Measurements from ENCODE around the gene DOHH.
A peak's percentile ranks its signal among the peaks of the same experiment; 100 is the strongest.

DOHH gene

GRCh38 chr19:3536429-3537100 lies 36.1 kb upstream of the DOHH start:
- no peak for DNase-seq
- H3K9me3 ChIP-seq (ENCODE audit: severe bottlenecking) = no peaks in the 10 kb centered on the region
- H3K4me3 ChIP-seq (ENCODE audit: low read depth, low read length) = no peak overlapping the region
- no peak for TF ChIP-seq CTCF (IDR thresholded peaks at IDR 0.05; ENCODE audit: low read depth, low read length)
- peak overlapping the region; percentile 16; the same call in 1 of the 2 replicates for H3K27ac ChIP-seq
- no peaks in the 10 kb centered on the region for H3K27me3 ChIP-seq (ENCODE audit: insufficient read depth, low read depth, severe bottlenecking)
- H3K36me3 ChIP-seq = peaks cover 67% of the 10 kb centered on the region

- DNase-seq = no peak
- Histone ChIP-seq H3K27me3 (ENCODE audit: insufficient read depth, low read depth, severe bottlenecking) (no peaks in the 10 kb centered on the region), H3K9me3 (ENCODE audit: severe bottlenecking) (no peaks in the 10 kb centered on the region), H3K4me3 (ENCODE audit: low read depth, low read length) (no peak overlapping the region), H3K36me3 (peaks cover 73% of the 10 kb centered on the region), H3K27ac (no peak overlapping the region)
- no peak for TF ChIP-seq CTCF (IDR thresholded peaks at IDR 0.05; ENCODE audit: low read depth, low read length)
Measured at GRCh38 chr19:3535981-3536380, 35.5 kb upstream of the DOHH start.

GRCh38 chr19:3535563-3535965 lies 35.1 kb upstream of the DOHH start:
- TF ChIP-seq CTCF (IDR thresholded peaks at IDR 0.05; ENCODE audit: low read depth, low read length) = no peak
- no peaks in the 10 kb centered on the region for H3K9me3 ChIP-seq (ENCODE audit: severe bottlenecking)
- no peak for DNase-seq
- H3K27ac ChIP-seq = no peak overlapping the region
- peaks cover 77% of the 10 kb centered on the region for H3K36me3 ChIP-seq
- H3K4me3 ChIP-seq (ENCODE audit: low read depth, low read length) = no peak overlapping the region
- H3K27me3 ChIP-seq (ENCODE audit: insufficient read depth, low read depth, severe bottlenecking) = no peaks in the 10 kb centered on the region

- Histone ChIP-seq H3K36me3 (peaks cover 78% of the 10 kb centered on the region), H3K4me3 (ENCODE audit: low read depth, low read length) (no peak overlapping the region), H3K27me3 (ENCODE audit: insufficient read depth, low read depth, severe bottlenecking) (no peaks in the 10 kb centered on the region), H3K27ac (no peak overlapping the region), H3K9me3 (ENCODE audit: severe bottlenecking) (no peaks in the 10 kb centered on the region)
- DNase-seq = no peak
- TF ChIP-seq CTCF (IDR thresholded peaks at IDR 0.05; ENCODE audit: low read depth, low read length) = no peak
Measured at GRCh38 chr19:3535235-3535535, 34.7 kb upstream of the DOHH start.

- Histone ChIP-seq H3K4me3 (ENCODE audit: low read depth, low read length) (no peak overlapping the region), H3K36me3 (peaks cover 76% of the 10 kb centered on the region), H3K27me3 (ENCODE audit: insufficient read depth, low read depth, severe bottlenecking) (no peaks in the 10 kb centered on the region), H3K27ac (no peak overlapping the region), H3K9me3 (ENCODE audit: severe bottlenecking) (no peaks in the 10 kb centered on the region)
- no peak for TF ChIP-seq CTCF (IDR thresholded peaks at IDR 0.05; ENCODE audit: low read depth, low read length)
- DNase-seq = no peak
Measured at GRCh38 chr19:3534375-3535234, 34.1 kb upstream of the DOHH start.
